Measurements from ENCODE around the gene ZFYVE27.

ZFYVE27 gene

GRCh38 chr10:97771913-97772823 lies 35.2 kb downstream of the ZFYVE27 start, which contains the start of gene SFRP5:
Gene SFRP5, minus strand, starts transcription at chr10:97771999. Its CDS starts 166 bp downstream, at chr10:97771833.
- no peak for FAIRE-seq

GRCh38 chr10:97773096-97773495 lies 36.2 kb downstream of the ZFYVE27 start:
- no peak for FAIRE-seq

GRCh38 chr10:97774811-97775294 lies 37.9 kb downstream of the ZFYVE27 start:
- FAIRE-seq = no peak

- FAIRE-seq = no peak
Measured at GRCh38 chr10:97777143-97777542, 40.2 kb downstream of the ZFYVE27 start.

- FAIRE-seq = no peak
Measured at GRCh38 chr10:97778452-97779302, 41.7 kb downstream of the ZFYVE27 start.

- no peak for FAIRE-seq
Measured at GRCh38 chr10:97779492-97779891, 42.6 kb downstream of the ZFYVE27 start.

GRCh38 chr10:97779975-97780374 lies 43.0 kb downstream of the ZFYVE27 start:
- no peak for FAIRE-seq

- no peak for FAIRE-seq
Measured at GRCh38 chr10:97780841-97781617, 44.1 kb downstream of the ZFYVE27 start.

- no peak for FAIRE-seq
Measured at GRCh38 chr10:97781618-97782331, 44.8 kb downstream of the ZFYVE27 start.

GRCh38 chr10:97782455-97783228 lies 45.7 kb downstream of the ZFYVE27 start:
- no peak for FAIRE-seq

GRCh38 chr10:97784200-97784810 lies 47.4 kb downstream of the ZFYVE27 start:
- FAIRE-seq = no peak

GRCh38 chr10:97785231-97785630 lies 48.3 kb downstream of the ZFYVE27 start:
- FAIRE-seq = no peak

- FAIRE-seq = no peak
Measured at GRCh38 chr10:97785731-97786130, 48.8 kb downstream of the ZFYVE27 start.

GRCh38 chr10:97788552-97789442 lies 51.9 kb downstream of the ZFYVE27 start:
- no peak for FAIRE-seq

GRCh38 chr10:97789770-97790397 lies 53.0 kb downstream of the ZFYVE27 start:
- no peak for FAIRE-seq

- no peak for FAIRE-seq
Measured at GRCh38 chr10:97791824-97792721, 55.1 kb downstream of the ZFYVE27 start.

- FAIRE-seq = no peak
Measured at GRCh38 chr10:97795886-97796285, 59.0 kb downstream of the ZFYVE27 start.

- FAIRE-seq = no peak
Measured at GRCh38 chr10:97796651-97797050, 59.7 kb downstream of the ZFYVE27 start.

Measured in endometrium (tissue), 2 donors.